Stimulated activated memory B cell treated with anti-CD40 and anti-IgM and Interleukin-4, amounts not matched to agents 10 μg/mL and 1 μg/mL and 100 μg/mL, for 72 hours (primary cell): ENCODE data around the gene TEN1.
A peak's percentile ranks its signal among the peaks of the same experiment; 100 is the strongest.

Source experiments
- ATAC-seq: fragments of 150-1000 bp; cut with Tn5 transposase; 2 replicates; pipeline ENCODE4 v1.10.0; 2021
- H3K27ac Mint-ChIP-seq: one replicate; pipeline ENCODE4 v1.8.0; 2022; ENCODE audit warnings: mild to moderate bottlenecking, mixed read lengths
- H3K27me3 Mint-ChIP-seq: one replicate; pipeline ENCODE4 v1.8.0; 2022; ENCODE audit warnings: mixed read lengths
- H3K36me3 Mint-ChIP-seq: one replicate; pipeline ENCODE4 v1.8.0; 2022; ENCODE audit warnings: mixed read lengths
- H3K4me1 Mint-ChIP-seq: one replicate; pipeline ENCODE4 v1.8.0; 2022; ENCODE audit warnings: mixed read lengths
- H3K4me3 Mint-ChIP-seq: one replicate; pipeline ENCODE4 v1.8.0; 2022; ENCODE audit warnings: mild to moderate bottlenecking, moderate library complexity, mixed read lengths
- H3K9me3 Mint-ChIP-seq: one replicate; pipeline ENCODE4 v1.8.0; 2022; ENCODE audit warnings: mixed read lengths

TEN1 gene

GRCh38 chr17:75994802-75995370 is 15.8 kb downstream of the TEN1 start:
- Mint-ChIP-seq H3K4me1 (peaks cover 30% of the 10 kb centered on the region), H3K36me3 (peaks cover 6% of the 10 kb centered on the region), H3K9me3 (no peaks in the 10 kb centered on the region), H3K27ac (no peak overlapping the region), H3K4me3 (no peak overlapping the region), H3K27me3 (no peaks in the 10 kb centered on the region)
- no peak for ATAC-seq

GRCh38 chr17:75995385-75995925 is 16.4 kb downstream of the TEN1 start:
- Mint-ChIP-seq H3K4me1 (peaks cover 30% of the 10 kb centered on the region), H3K27me3 (no peaks in the 10 kb centered on the region), H3K27ac (no peak overlapping the region), H3K9me3 (no peaks in the 10 kb centered on the region), H3K4me3 (no peak overlapping the region), H3K36me3 (peaks cover 6% of the 10 kb centered on the region)
- ATAC-seq: no peak

- peak overlapping the region; percentile 73 for H3K27ac Mint-ChIP-seq
- peaks cover 22% of the 10 kb centered on the region for H3K4me1 Mint-ChIP-seq
- H3K9me3 Mint-ChIP-seq: no peaks in the 10 kb centered on the region
- peaks cover 6% of the 10 kb centered on the region for H3K36me3 Mint-ChIP-seq
- no peaks in the 10 kb centered on the region for H3K27me3 Mint-ChIP-seq
- ATAC-seq: peak; percentile 69
- peak overlapping the region; percentile 10 for H3K4me3 Mint-ChIP-seq
Measured at GRCh38 chr17:75996665-75997590, 17.9 kb downstream of the TEN1 start.

GRCh38 chr17:75998327-75998795 is 19.3 kb downstream of the TEN1 start:
- peaks cover 18% of the 10 kb centered on the region for H3K4me1 Mint-ChIP-seq
- H3K36me3 Mint-ChIP-seq: no peaks in the 10 kb centered on the region
- no peak overlapping the region for H3K27ac Mint-ChIP-seq
- no peaks in the 10 kb centered on the region for H3K9me3 Mint-ChIP-seq
- H3K27me3 Mint-ChIP-seq: no peaks in the 10 kb centered on the region
- no peak for ATAC-seq
- H3K4me3 Mint-ChIP-seq: no peak overlapping the region

GRCh38 chr17:76000016-76000754 is 21.1 kb downstream of the TEN1 start:
- Mint-ChIP-seq H3K4me3 (no peak overlapping the region), H3K27ac (no peak overlapping the region), H3K9me3 (no peaks in the 10 kb centered on the region), H3K36me3 (peaks cover under 1% of the 10 kb centered on the region), H3K27me3 (no peaks in the 10 kb centered on the region), H3K4me1 (peaks cover 19% of the 10 kb centered on the region)
- peak; percentile 49 for ATAC-seq

GRCh38 chr17:76000755-76001521 is 21.9 kb downstream of the TEN1 start, which contains the start of gene CDK3:
CDK3 (plus strand) TSS chr17:76000855; CDS start chr17:76001426, 571 bp downstream.
- Mint-ChIP-seq H3K36me3 (peaks cover 8% of the 10 kb centered on the region), H3K9me3 (no peaks in the 10 kb centered on the region), H3K4me1 (peaks cover 26% of the 10 kb centered on the region), H3K27me3 (no peaks in the 10 kb centered on the region), H3K4me3 (no peak within 1 kb of the TSS), H3K27ac (no peak within 1 kb of the TSS)
- ATAC-seq: peak; percentile 9

GRCh38 chr17:76002100-76002499 is 23.1 kb downstream of the TEN1 start:
- Mint-ChIP-seq H3K4me3 (no peak overlapping the region), H3K9me3 (no peaks in the 10 kb centered on the region), H3K4me1 (peaks cover 17% of the 10 kb centered on the region), H3K27me3 (no peaks in the 10 kb centered on the region), H3K36me3 (peaks cover 8% of the 10 kb centered on the region), H3K27ac (no peak overlapping the region)
- ATAC-seq: no peak

GRCh38 chr17:76003915-76004314 is 24.9 kb downstream of the TEN1 start:
- Mint-ChIP-seq H3K9me3 (no peaks in the 10 kb centered on the region), H3K27me3 (no peaks in the 10 kb centered on the region), H3K4me3 (no peak overlapping the region), H3K36me3 (peaks cover 8% of the 10 kb centered on the region), H3K4me1 (peaks cover 8% of the 10 kb centered on the region), H3K27ac (no peak overlapping the region)
- no peak for ATAC-seq

- Mint-ChIP-seq H3K4me1 (peaks cover 8% of the 10 kb centered on the region), H3K27me3 (no peaks in the 10 kb centered on the region), H3K36me3 (peaks cover 8% of the 10 kb centered on the region), H3K27ac (no peak overlapping the region), H3K4me3 (no peak overlapping the region), H3K9me3 (no peaks in the 10 kb centered on the region)
- ATAC-seq: no peak
Measured at GRCh38 chr17:76004750-76005262, 25.8 kb downstream of the TEN1 start.

GRCh38 chr17:76005263-76006149 is 26.5 kb downstream of the TEN1 start:
- peaks cover 8% of the 10 kb centered on the region for H3K36me3 Mint-ChIP-seq

GRCh38 chr17:76007131-76007849 is 28.2 kb downstream of the TEN1 start:
- no peaks in the 10 kb centered on the region for H3K27me3 Mint-ChIP-seq
- no peak overlapping the region for H3K27ac Mint-ChIP-seq
- peaks cover 8% of the 10 kb centered on the region for H3K36me3 Mint-ChIP-seq
- no peaks in the 10 kb centered on the region for H3K9me3 Mint-ChIP-seq
- ATAC-seq: no peak
- peaks cover 8% of the 10 kb centered on the region for H3K4me1 Mint-ChIP-seq
- H3K4me3 Mint-ChIP-seq: no peak overlapping the region

More at GRCh38 chr17:76005263-76006149, 26.5 kb downstream of the TEN1 start:
- Mint-ChIP-seq H3K9me3 (no peaks in the 10 kb centered on the region), H3K4me3 (no peak overlapping the region), H3K4me1 (peaks cover 8% of the 10 kb centered on the region), H3K27ac (peak overlapping the region; percentile 70), H3K27me3 (no peaks in the 10 kb centered on the region)
- ATAC-seq: peak; percentile 50

GRCh38 chr17:76007850-76008165 is 28.8 kb downstream of the TEN1 start:
- H3K4me1 Mint-ChIP-seq: peaks cover 8% of the 10 kb centered on the region
- H3K9me3 Mint-ChIP-seq: no peaks in the 10 kb centered on the region
- no peak for ATAC-seq
- H3K4me3 Mint-ChIP-seq: no peak overlapping the region
- no peaks in the 10 kb centered on the region for H3K27me3 Mint-ChIP-seq
- H3K27ac Mint-ChIP-seq: no peak overlapping the region
- H3K36me3 Mint-ChIP-seq: peaks cover 8% of the 10 kb centered on the region

- Mint-ChIP-seq H3K36me3 (peaks cover 8% of the 10 kb centered on the region), H3K4me3 (no peak overlapping the region), H3K9me3 (no peaks in the 10 kb centered on the region), H3K27ac (no peak overlapping the region), H3K27me3 (no peaks in the 10 kb centered on the region), H3K4me1 (peaks cover 8% of the 10 kb centered on the region)
- ATAC-seq: no peak
Measured at GRCh38 chr17:76008208-76008607, 29.2 kb downstream of the TEN1 start.
